GM19193 (cell line): ENCODE measurements around the gene TJP2.

Experiments used
- POLR2A ChIP-seq: IDR thresholded peaks from 4 replicates; pipeline ENCODE4 v1.6.1; 2011; ENCODE audit not compliant: insufficient read depth, insufficient read length; ENCODE audit errors: extremely low read depth

Gene TJP2

DNA sequence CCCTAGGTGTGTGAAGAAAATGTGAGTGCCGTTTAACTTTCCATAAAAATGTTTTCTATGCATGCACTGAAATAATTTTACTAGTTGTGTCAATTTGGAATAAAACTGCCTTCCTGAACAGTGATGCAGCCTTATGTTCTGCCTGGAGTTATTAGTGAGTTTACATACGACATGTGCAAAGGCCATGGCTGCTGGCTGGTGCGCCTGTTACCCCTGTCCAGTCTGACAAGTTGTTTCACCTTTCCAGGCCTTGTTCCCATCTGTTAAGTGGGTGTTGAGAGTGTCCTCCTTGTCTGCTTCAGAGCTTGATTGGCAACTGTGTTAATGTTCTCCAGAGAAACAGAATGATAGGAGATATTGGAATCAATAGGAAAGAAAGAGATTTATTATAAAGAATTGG, 60.6 kb downstream of the TJP2 start:
- no peak for TF ChIP-seq POLR2A

DNA sequence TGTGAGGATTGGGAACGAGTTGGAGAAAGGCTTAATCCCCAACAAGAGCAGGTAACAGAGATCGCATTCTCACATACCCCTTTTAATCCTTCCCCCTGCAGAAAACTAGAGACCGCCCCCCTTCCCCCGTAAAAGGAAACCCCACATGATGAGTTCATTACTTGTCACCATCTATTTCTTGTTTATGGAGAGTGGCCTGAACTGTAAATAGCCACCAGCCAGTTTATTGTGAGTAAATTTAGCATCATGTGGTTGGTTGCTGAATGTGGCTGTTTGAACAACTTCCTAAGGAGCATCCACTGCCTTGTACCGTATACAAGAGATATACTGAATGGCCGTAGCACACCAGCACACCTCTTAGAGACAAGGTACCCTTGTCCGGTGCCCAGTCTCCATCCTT, 62.1 kb downstream of the TJP2 start:
- TF ChIP-seq POLR2A = no peak

DNA sequence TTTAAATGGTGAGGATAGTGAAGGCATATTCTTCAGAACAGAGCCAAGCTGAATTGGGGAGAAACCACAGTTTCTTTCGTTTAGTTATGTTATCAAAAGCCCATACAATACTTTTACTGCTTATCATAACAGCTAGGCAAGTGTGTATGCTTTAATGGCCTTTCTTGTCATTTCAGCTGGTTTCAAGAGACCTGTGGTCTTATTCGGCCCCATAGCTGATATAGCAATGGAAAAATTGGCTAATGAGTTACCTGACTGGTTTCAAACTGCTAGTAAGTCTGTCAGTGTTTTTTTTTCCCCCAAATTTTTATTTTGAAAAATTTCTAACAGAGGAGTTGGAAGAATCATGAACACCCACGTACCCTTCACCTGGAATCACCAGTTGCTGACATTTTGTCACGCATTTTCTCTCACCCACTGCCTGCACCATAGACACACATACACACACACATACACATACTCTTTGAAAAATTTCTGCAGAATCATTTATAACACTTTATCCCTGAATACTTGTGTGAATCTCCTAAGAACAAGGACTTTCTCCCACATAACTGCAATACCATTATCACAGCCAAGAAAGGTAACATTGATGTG, 63.7 kb downstream of the TJP2 start:
- no peak for TF ChIP-seq POLR2A

DNA sequence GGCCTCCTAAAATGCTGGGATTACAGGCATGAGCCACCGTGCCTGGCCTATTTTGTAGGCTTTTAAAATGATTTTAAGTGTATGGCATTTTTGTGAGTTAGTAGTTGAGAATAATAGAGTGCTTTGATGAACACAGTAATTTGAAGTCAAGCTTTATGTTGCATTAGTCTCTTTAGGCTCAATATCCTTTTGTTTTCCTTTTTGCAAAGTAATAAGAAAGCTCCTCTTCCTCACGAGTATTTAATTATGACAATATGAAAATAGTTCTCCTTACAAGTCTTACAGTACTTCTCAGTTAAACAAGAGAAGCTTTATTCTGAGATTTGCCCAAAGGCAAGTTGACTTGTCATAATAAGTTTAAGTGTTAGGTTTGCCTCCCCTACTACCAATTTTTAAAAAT, 69.0 kb downstream of the TJP2 start:
- TF ChIP-seq POLR2A = no peak

DNA sequence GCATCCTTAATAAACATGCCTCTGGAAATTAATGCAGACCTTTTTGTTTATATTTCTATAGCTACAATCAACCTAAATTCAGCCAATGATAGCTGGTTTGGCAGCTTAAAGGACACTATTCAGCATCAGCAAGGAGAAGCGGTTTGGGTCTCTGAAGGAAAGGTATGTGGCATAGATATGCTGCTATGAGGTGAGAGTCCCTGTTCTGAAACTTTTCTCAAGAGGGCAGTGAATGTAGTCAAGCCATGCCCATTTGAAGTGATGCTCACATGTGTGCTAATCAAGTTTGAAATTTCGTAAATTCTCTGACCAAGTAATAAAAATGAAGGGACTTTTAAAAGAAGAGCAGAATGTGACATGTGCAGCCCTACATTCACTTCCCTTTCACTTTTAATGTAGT, 72.6 kb downstream of the TJP2 start:
- TF ChIP-seq POLR2A = no peak

DNA sequence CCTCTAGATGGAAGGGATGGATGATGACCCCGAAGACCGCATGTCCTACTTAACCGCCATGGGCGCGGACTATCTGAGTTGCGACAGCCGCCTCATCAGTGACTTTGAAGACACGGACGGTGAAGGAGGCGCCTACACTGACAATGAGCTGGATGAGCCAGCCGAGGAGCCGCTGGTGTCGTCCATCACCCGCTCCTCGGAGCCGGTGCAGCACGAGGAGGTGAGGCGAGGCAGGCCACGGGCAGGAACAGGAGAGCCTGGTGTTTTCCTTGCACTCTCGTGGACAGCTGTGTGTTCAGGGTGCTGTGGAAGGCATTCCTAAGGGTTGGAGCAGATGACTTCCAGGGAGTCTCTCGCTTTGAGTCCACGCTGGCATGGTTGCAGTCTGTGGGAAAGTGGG, 73.9 kb downstream of the TJP2 start:
- no peak for TF ChIP-seq POLR2A

DNA sequence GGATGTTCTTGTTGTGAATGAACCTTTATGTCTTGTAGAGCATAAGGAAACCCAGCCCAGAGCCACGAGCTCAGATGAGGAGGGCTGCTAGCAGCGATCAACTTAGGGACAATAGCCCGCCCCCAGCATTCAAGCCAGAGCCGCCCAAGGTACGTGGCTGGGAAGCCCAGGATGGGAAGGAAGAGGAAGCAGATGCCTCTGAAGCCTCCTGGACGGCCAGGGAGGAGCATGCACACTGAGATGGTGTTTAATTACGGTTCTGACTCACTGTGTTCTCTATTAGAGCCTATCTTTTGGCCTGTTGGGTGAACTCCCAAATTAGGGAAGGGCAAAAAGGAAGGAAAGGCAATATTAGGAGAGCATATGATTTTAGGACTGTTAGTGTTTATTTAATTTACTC, 75.3 kb downstream of the TJP2 start:
- TF ChIP-seq POLR2A = no peak

DNA sequence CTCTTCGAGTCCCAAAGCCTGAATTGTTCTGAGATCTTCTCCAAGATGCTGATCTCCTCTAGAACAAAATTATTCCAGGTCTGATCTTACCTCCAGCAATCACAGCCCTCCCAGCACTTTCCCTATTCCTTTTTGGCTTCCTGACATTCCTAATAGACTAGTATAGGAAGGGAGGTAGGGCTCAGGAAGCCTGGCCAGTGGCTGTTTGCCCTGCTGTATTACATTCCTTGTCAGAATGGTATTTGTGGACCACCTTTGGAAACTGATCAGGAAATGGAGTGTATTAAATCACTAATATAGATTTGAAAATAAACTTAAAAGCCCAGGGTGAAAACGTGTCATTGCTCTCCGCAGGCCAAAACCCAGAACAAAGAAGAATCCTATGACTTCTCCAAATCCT, 76.6 kb downstream of the TJP2 start:
- no peak for TF ChIP-seq POLR2A

DNA sequence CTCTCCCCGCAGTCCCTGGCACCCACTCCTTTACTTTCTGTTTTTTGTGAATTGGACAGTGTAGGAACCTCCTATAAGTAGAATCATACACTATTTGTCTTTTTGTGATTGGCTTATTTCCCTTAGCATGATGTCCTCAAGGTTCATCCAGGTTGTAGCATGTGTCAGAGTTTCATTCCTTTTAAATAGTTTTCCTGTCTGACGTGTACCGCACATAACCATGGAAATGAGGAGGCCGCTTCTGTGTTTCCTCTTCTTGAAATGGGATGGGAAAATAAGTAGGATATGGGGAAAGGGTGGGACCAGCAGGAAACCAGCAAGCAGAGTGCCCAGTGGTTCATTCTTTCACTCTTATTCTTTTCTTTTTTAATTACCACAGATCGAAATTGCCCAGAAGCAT, 78.4 kb downstream of the TJP2 start:
- TF ChIP-seq POLR2A = no peak

DNA sequence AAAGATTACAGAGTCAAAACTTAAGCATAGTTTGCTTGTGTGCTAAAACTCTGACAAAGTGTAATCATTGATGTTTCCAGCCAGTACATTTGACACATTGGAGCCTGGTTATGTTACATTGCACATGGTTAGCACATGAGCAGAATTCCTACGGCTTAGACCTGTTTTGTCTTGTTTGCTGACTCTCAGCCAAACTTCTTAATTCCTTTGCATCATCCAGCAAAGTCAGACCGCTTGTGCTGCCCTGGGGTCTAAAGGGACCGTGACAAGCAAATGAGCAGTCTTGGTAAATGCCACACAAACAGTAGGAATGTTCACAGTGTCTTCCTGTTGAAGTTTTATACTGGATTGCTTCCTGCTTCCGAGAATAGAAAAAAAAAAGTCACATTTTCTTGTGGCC, 79.0 kb downstream of the TJP2 start:
- no peak for TF ChIP-seq POLR2A

DNA sequence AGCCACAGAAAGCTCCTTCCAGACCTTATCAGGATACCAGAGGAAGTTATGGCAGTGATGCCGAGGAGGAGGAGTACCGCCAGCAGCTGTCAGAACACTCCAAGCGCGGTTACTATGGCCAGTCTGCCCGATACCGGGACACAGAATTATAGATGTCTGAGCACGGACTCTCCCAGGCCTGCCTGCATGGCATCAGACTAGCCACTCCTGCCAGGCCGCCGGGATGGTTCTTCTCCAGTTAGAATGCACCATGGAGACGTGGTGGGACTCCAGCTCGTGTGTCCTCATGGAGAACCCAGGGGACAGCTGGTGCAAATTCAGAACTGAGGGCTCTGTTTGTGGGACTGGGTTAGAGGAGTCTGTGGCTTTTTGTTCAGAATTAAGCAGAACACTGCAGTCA, 80.1 kb downstream of the TJP2 start:
- no peak for TF ChIP-seq POLR2A

DNA sequence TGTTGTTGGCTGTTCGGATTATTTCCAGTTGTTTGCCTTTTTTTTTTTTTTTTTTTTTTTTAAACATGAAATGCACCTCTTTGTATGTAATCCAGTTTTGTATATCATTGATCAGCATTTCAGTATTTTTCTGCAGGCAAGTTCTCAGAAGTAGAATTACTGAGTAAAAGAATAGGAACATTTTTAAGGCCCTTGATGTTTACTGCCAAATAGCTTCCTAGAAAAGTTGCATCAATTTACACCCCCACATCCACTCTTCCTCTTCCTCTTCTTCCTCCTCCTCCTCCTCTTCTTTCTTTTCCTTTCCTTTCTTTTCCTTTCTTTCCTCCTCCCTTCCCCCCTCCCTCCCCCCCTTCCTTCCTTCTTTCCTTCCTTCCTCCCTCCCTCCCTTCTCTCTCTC, 81.5 kb downstream of the TJP2 start:
- TF ChIP-seq POLR2A = no peak

DNA sequence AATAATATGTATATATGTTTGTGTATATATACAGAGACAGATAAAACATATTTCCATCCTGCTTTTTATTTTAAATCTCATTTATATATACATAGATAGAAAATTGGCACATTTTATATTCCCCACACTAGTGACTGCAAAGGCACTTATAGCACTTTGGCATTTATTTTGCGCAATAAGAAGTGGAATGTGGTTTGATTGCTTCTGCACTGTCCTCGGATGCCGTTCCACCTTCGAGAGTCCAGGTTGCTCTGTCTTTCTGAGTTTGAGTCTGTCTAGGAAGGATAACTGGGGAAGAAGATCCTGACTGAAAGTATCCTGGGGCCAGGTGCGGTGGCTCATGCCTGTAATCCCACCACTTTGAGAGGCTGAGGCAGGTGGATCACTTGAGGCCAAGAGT, 84.5 kb downstream of the TJP2 start:
- no peak for TF ChIP-seq POLR2A

DNA sequence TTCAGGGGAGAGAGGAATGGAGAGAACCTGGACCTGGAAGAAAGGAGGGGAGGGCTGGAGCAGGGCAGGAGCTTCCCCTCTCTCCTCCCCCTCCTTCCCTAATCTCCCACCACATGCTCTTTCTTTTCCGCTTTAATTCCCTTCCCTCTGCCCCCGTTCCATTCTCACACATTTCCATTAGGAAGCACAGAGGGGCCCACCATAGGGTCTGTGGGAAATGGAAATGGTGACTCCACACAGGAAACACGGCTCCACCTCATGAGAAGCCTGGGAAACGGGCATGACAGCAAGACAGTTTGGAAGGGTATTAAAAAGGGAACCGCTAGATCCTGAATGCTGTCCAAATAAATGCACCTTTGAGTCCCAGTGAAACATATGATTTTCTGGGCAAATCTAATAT, 86.1 kb downstream of the TJP2 start:
- TF ChIP-seq POLR2A = no peak

DNA sequence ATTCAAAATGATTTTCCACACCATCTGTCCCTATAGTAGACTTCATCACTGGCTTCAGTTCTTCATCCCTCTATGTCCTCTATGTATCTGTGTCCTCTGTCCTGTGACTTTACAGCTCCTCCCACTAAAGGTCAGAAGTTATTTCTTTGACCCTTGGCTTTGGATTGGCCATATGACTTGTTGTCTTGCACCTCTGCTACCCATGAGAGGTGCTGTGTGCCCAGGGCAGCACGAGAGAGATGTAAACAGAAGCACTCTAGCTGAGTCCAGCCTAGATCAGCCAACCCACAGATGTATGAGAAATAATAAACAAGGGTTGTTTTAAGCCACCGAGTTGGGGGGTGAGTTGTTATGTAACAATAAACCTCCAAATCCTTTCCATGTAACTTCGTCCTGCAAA, 87.6 kb downstream of the TJP2 start:
- TF ChIP-seq POLR2A = no peak

DNA sequence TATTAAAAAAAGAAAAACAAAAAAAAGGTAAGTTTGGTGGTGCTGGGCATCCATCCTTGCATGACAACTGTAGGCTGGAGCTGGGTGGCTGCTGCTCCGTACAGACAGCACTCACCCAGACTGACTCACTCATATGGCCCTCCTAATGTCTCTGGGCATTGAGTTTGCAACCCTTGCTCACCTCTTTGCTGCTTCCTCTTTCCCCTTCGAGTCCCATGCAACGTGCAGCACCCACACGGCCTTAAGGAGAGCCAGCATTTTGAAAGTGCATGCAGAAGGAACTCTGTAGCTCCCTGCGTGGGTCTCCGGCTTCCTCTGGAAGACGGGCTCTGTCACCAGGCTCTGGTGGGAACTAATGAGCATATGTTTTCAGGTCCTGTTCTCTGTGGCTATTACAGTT, 90.4 kb downstream of the TJP2 start:
- no peak for TF ChIP-seq POLR2A

DNA sequence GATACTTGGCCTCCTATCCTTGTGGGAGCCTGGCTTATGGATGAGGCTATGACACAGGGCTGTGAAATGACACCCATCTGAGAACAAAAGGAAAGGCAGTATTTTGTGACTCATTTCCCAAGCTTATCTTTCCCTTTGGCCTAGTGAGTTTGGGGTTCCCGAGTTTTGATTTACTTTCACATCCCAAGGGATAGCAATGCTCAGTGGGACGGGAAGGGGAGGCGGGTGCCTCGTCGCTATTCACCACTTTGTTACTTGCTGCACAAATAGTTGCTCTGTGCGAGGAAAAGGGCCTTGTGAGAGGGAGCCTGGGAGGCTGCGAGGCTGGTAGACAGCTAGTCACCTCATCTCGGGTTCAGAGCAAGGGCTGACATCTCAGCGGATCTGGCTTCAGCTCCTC, 91.8 kb downstream of the TJP2 start:
- no peak for TF ChIP-seq POLR2A
